Measurements from ENCODE around the gene EEIG2.

- TF ChIP-seq POLR2AphosphoS5 (IDR thresholded peaks at IDR 0.05; ENCODE audit: low read depth, low read length) = no peak
- TF ChIP-seq TAF1 (IDR thresholded peaks at IDR 0.05; ENCODE audit: borderline replicate concordance, insufficient read depth, low read length) = no peak
These were observed 8.6 kb upstream of the EEIG2 start for GRCh38 chr1:108551137-108551862.

Measured in PFSK-1 (cell line).